Activated CD8-positive, alpha-beta memory T cell treated with anti-CD3 and anti-CD28 coated beads for 48 hours (primary cell): Measurements from ENCODE around the gene WDR1.

Experiments used
- DNase-seq, 3 experiments: peaks; one replicate each; pipeline ENCODE4 v3.0.0-alpha.2; 2020; ENCODE audit warnings: low read depth in 2 of 3, low spot score in 2 of 3

The WDR1 gene

DNA sequence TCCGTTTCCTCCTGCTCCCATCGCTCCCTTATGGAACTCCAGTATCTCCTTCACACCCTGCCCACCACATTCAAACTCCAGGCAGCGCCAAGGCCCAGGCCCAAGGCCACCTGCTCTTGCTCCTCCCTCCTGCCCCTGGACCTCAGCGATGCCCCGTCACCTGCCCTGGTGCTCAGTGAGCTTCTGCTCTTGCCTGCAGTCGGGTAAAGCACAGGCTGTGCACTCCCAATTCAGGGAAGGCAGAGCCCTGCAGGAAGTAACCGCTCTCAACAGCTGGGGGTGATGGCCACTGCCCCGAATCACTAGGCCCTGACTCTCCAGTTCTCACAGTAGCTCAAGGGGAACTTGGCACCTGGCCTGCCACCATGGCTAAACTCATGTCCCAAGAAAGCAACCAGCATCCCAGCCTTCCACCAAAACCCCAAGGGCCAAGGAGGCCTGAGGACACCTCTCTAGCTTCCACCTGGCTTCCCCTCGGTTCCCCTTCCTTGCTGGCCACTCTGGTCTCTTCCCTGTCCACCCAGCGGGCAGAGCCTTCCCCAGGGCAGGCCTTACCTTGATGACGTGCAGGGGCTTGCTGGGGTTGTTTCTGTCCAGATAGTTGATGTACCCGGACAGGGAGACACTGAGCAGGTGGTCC lies 29.3 kb downstream of the WDR1 start:
- no peak for DNase-seq

DNA sequence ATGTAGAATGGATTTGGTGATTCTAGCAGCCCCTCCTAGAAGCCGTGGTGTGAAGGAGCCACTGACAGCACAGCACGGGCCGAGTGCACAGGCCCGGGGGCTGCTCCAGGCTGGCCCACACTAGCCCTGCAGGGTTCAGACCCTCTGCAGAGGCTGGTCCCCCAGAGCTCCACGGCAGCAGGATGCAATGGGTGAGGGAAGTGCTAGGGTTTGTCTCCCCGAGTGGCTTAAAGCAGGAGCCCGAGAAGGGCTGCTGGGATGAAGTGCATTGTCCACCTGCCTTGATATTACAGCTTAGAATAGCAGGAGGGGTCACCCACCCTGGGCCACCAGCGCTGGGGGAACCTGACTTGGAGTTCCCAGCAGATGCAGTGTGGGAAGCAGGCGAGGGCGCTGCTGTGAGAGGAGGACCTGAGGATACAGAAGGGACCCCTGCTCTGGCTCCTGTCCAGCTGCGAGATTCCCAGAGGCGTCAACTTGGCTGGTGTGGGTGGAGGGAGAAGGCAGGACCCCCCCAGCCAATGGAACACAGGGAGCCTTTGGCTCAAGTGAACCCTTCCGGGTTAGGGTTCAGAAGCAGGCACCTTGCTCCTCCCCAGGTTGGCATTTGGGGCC lies 30.0 kb downstream of the WDR1 start:
- no peak for DNase-seq

DNA sequence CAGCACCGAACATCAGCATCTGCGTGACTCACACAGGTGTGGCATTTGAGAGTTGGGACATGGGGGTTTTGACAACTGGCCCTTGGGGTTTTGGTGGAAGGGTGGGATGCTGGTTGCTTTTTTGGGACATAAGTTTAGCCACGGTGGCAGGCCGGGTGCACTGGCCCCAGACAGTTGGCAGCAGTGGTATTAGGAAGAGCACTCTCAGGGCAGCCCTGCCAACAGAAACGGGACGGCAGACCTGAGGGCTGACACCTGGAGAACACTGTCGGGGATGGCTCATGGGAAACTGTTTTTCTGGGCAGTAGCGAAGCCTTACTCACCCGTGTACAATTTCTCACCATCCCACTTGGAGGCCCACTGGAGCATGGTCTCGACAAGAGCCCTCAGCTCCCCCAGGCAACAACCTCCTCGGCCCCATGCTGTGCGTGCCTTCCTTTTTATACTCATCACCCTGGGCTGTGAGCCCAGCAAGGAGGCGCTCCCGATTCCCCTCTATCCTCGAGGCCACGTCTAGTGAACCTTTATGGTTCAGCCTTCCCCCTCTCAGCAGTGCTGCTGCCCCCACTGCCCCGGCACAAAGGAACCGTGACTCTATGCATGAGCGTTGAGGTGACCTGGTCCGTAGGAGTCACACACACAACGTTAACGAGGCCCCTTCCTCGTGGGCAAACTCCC lies 30.6 kb downstream of the WDR1 start:
- DNase-seq, result no peak

DNA sequence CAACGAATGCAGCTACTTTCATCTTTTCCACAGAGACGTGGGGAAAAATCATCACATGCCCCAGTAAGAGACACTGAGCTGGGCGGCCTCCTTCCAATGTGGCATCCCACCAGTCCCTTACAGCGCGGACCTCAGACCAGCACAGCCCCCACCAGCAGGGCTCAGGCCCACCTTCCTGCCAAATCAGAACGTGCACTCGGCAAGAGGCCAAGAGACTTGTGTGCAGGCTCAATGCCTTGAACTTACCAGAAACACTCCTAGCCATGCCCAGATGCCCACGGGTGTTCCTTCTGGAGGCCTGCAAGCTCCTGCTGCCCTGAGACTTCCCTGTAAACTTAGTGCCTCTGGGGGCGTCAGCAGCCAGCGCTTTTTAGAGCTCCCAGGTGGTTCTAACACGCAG lies 31.2 kb downstream of the WDR1 start:
- DNase-seq, result no peak

DNA sequence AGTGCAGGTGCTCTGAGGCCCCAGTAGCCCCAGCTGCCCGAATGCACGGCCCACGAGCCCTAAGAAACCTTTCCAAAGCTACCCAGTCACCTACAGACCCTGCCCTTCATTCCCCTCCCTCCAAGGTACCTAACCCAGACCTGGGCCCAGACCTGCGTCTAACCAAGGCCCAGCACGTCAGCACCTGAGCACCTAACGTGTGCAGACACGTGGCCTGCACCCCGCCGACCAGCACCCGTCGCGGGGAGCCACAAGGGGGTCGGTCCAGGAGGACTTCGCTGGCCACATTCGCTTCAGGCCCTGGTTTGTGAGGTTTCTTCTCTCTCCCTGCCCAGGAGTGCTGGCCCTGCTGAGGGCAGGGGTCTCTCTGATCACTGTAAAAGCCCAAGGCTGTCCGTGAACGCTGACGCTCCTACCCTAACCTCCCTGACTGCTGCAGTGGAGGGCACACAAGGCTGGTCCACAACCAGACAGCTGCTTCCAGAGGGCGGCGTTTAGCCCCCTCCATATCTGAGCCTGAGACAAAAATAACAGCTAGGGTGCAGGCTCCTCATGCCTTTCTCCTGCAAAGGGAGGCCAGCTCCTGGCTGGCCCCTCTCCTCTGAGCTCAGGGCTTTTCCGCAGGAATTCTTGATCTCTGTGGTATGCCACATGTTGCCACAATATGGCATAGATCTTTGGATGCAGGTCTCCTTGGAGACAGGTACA lies 31.8 kb downstream of the WDR1 start:
- no peak for DNase-seq

DNA sequence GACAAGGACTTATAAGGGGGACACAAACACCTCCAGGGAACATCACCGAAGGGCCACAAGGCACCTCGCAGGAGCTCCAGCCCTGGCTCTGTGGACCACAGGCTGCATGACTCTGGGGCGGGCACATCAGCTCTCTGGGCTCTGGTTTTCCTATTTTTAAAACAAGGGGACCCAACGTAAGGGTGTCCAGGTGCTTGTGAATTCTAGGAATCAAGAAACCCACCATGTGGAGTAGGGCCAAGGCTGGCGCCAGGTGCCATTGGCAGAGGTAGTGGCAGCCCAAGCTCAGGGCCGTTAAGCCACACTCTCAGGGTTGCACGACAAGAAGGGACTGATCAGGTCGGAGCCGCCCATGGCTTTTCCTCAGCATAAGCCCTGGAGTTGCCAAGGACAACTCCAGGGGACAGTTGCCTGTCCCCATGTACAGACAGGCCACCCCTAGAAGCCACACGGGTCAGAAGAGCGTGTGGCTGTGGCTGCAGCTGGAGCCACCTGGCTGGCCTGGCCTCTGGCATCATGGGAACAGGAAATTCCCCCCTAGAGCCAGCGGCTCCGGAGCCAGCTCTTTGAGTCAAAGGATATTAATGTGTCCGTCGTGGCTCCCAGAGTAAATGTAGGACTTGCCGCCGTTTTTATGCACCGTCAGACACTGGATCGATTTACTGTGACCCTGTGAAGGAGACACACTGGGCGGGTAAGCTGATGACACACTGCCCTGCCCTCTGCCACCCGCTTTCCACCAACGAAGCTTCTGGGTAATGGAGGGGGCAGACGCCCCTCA lies 32.5 kb downstream of the WDR1 start:
- no peak for DNase-seq

DNA sequence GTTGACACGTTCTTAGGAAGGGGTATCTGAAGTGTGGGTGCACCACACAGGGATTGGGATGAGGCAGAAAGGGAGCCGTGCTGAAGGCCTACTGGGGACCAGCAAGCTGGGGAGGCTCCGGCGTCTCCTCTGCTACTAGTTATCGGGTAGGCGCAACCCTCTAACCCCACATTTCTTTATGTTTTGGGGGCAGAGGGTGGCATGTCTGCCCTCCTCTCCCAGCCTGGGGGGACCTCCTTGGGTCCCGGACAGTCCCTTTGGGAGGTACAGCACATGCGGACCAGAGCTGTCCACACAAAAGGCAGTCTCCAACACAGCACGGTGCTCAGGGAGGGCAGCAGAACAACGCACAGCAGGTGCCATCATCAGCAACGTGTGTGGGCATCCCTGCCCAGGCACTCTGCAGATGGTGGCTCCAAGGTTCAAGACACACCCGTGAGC lies 33.2 kb downstream of the WDR1 start:
- no peak for DNase-seq

DNA sequence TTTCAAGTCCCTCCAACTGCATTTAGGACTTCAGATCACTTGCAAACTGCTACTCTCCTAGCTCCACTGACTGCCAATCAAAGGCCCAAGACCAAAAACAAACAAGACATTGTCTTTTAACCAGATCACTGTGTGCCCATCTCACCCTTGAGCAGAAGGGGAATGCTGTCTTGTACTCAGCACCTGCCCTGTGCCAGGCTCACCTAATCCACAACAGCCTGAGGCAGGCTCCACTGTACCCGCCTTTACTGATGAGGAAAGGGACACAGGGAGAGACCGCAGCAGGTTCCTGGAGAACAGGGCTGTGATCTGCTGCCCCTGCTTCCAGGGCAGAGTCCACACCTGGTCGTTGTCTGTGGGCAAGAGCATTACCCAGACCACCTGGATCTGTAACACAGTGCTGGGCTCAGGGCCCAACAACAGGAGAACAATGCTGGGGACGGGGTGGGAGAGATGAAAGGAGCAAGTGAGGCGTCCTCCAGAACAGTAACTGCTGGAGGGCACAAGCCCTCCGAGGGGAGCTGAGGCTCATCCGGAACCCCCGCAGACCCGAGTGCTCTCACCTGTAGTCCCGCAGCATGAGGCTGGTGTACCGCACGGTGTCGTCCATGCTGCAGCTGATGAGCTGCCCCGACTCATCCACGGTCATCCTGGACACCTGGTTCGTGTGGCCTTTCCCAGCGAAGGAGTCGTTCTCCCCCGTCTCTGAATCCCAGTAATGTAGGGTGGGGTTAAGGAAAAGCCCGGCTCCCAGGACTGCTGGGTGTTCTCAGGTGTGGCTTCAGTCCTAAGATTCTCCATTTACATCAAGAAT lies 33.9 kb downstream of the WDR1 start:
- DNase-seq, result no peak

DNA sequence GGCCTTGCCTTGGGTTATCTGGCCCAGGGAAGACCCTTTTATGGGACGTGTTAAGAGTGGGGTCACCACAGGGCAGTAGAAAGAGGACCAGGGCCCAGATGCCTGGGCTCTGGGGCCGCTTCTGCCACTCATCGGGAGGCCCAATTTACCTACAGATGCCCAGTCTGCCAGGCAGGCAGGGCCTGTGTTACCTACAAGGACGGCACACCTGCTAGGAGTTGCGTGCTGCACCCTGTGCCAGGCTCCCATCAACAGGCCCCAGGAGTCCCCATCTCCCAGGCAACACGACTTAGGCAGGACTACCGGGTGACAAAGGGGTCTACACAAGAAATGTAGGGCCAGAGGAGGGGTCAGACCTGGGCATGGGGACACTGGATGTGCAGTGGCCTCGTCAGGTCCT lies 34.6 kb downstream of the WDR1 start:
- DNase-seq, result no peak

DNA sequence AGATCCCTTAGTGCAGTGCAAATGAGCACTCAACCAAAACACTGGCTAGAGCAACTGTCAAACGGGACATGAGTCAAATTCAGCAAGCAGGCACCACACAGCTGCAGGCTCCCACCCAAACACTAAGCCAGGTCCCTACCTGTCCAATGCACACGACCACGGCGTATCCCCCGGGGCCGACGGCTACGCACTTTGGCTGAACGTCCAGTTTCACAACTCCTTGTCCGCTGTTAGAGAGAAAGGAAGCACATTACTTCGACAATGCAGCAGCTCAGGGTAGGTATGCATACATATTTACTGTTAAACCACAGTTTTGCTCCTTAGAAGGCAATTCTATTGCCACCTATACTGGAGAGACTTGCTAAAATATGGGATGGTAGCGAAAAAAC lies 35.4 kb downstream of the WDR1 start:
- no peak for DNase-seq

DNA sequence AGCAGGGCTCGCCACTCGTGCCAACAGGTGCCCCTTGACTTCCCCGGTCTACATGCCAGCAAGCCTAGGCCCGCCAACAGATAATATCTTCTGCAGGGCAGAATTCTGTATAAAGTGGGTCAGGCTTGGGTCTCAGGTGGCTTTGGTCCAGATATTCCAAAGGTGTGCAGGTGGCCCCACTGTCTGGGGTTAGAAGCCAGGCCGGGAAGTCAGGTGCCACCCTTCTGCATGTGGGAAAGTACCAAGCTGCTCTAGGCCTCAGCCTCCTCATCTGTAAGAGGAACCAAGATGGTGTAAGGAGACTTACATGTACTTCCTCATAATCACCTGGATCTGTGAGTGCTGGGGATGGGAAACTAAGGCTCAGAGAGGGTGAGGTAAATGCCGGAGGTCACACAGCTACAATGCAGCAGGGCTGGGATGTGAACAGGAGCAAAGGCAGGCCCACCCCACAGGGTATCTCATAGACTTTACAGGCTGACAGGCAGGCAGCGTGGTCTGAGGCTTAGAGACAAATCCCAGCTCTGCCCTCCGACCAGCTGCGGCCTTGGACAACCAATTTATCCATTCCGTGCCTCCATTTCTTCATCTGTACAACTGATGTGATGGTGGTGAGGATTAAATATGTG lies 35.9 kb downstream of the WDR1 start:
- DNase-seq, result no peak

DNA sequence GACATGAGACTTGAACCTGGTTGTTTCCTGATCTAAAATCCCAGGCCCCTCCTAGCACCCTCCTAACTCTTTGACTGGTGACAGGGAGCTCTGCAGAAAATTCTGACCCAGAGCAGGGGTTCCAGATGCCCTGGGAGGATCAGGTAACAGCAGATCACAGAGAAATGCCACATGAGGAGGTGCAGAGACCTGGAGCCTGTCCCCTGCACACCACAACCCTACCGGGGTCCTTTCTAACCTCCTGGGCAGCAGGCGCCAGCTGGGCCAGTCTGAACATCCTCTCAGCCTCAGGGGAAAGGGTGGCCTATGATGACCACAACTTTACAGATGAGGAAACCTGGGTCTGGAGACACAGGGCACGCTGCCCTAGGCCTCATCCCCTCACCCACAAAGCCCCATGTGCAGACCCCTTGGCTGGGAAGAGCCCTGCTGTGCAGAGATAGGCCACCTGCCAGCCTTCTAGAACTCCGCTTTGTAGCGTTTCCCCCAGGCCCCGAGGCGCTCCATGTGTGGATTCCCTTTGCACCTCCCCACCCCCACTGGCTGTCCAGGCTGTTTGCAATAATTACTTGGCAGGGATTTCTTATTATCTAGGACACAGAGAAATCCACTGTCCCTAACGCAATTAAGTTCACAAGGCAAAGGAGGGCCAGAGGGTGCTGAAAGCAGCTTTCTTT lies 36.5 kb downstream of the WDR1 start:
- no peak for DNase-seq

DNA sequence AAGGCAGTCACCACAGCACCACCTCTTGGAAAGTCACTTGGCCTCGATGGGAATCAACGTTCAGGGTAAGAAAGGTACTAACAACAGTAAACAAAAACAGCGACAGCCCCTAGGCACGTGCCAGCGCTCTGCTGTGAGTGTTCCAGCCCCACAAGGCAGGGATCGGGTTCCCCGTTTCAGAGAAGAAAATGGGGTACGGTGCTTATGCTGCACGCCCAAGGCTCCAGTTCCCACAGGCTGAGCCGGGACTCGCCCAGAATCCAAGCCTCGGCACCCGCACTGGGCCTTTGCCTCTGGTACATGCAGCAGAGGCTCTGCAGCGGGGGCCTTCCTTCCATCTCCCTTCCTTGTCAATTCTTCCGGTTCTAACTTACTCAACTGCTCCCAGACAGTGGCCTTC lies 37.3 kb downstream of the WDR1 start:
- DNase-seq, result no peak

DNA sequence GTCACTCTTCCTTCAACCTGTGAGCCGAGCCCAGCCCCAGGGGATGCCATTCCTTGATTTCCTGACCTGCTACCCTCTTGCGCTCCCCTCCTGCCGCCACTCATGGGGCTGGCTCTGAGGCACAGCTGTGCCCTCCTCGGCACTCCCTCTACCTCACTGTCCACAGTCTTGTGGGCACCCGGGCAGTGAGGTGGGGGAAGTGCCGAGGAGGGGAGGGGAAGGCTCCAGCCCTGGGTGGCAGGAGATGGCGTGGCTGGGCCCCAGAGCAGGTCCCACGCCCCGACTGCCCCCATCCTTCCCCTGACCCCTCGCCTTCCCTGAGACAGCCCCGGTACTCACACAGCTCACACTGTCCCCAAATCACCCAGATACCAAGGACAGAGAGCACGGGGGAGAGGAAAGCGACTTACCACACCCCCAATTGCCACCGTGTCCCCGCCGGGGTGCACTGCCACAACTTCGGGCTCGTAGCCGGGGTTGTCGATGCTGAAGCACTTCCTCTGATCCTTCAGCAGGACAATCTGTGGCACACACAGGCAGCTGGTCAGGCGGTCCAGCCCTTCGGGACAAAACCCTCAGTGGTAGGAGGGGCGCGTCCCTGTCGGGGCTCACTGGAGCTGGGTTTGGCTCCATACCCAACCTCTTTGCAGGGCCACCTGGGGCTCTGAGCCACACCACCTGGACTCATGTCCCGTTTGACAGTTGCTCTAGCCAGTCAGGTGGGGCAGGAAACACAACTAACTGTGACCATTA lies 37.9 kb downstream of the WDR1 start:
- no peak for DNase-seq

DNA sequence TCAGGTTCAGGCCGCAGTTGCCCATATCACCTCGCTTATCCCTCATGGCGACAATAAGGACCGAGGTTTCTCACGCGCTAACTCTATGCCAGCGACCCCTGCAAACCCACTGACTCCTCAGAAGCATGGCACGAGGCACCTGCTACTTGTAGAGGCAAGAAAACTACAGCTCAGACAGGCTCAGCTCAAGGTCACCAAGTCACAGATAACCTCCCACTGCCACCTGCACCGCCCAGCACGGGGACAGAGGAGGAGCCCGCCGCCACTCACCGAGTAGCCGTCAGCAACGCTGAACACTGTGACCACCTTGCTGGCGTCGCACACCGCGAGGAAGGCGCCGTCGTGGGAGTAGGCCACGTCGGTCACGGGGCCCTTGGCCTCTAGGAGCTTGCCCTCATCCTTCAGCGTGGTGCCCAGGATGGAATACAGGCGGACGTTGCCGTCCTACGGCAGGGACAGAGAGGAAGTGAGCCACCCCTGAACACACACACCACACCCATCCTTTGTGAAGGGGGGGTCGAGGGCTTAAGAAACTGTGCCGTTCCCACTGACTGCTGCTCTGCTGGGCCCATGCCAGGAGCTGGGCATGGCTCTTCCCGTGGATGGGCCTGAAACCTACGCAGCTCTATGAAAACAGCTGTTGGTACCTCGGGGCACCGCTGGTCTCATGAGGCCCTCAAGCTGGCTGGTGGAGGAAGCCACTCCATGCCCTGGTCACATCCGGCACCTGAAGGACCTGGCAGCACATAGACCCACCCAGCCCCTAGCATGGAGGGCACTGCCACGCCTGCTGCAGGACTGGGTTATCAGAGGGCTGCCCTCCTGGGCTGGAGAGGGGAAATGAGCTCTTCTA lies 38.9 kb downstream of the WDR1 start:
- DNase-seq, result no peak

DNA sequence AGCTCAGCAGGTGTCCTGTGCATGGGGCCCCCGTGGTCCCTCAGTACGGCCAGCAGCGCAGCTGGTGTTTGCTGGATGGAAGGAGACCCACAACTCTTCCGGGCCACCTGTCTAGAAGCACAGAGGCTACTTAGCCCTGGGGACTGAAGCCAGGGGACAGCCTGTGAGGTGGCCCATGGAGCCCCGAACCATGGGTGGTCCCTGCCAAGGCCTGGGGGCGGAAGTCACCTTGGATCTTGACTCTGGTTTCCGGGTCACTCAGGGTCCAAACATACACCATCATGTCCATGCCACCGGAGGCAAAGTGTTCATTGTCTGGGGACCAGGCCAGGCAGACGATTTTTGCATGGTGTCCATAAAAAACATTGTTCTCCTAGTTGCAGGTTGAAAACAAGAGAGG lies 39.5 kb downstream of the WDR1 start:
- DNase-seq, result no peak

DNA sequence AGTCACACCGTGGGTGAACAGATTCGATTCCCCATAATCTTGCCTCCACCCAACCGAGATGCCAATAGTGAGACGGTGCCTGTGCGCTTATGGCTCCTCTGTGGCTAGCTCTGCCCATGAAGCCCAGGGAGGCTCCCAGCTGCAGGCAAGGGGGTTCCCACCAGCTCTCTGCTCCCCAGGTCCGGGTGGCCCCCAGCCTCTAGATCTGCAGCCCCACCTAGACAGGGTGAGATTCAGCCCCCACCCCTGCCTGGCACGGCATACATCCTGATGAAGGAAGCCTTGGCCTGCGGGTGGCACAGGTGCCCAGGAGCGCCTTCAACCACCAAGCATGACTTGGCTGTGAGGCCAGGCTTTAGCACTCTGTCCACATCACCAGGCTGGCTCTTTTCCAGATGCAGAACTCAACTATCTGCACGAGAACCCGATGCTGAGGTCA lies 40.6 kb downstream of the WDR1 start:
- no peak for DNase-seq
